GM21619 (cell line): ENCODE results near the gene UQCR10.
"Not testable (repeated sequence)": the region's sequence is repeated elsewhere in the genome, so short reads cannot be mapped to it uniquely, and the experiment has no call there.

Experiments
- ATAC-seq: cut with Tn5 transposase; IDR thresholded peaks from one replicate; pipeline ENCODE4 v1.9.1; 2021; ENCODE audit not compliant: unreplicated experiment

Gene UQCR10

GRCh38 chr22:29737251-29738117 is 29.7 kb upstream of the UQCR10 start:
- ATAC-seq = no peak

DNA sequence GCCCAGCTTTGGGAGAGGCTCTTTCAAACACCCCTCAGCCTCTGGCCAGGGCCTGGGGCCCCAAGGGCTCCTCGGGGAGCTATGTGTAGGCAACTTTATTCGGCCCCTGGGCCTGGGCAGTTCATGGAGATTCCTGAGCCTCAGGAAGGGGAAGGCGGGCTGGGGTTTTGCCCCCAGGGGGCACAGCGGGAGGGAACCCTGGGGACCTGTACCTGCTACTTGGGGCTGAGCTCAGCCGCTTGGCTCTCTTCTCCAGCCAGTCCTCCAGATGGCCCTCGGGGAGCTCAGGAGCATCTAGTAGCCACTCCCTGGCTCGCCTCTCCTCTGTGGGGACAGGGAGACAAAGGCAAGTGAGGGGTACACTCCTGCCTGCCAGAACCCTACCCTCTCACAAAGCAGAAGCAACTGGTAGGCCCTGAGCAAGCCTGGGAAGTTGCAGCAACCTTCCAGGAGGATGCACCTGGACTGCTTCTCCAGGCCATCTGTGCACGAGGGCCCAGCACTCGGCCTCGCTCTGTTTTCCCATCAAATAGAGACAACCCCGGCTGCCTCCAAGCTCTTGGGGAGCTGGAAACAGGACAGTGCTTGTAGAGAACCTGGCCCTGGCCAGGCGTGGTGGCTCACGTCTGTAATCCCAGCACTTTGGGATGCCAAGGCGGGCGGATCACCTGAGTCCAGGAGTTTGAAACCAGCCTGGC is 28.9 kb upstream of the UQCR10 start:
- no peak for ATAC-seq

GRCh38 chr22:29739346-29739875 is 27.8 kb upstream of the UQCR10 start:
- ATAC-seq = no peak

DNA sequence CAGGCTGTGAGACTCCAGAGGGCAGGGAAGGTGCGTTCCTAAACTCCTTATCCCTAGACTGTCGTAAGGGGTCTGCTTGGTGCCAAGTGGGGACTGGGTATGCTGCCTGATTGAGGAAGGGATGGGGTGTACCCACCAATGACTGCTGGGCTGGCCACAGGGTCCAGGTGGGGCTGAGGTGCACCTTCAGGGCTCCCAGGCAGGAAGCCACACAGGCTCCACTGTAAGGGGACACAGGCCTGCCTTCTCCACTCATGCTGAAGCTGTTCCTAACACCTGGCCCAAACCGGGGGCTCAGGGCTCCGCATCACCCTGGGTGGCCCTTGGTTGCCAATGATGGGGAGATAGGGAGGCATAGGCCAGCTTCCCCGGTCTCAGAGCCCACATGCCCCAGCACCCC is 27.0 kb upstream of the UQCR10 start:
- no peak for ATAC-seq

DNA sequence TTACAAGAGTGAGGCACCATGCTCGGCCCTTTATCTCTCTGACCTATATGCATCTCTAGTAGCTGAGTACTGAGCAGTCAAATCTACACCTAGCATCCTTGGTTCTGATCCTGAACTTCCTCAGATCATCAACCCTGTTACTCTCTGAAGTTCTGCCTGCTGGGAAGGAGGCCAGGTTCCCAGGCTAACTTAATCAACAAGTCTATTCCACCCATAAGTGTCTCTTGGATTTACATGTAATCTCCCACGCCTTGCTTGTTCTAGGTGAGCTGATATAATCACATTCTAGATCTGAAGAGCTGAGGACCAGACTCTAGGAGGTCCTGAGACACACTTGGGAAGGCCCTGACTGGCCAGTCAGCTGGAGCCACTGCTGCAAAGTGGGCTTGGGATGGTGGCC is 25.2 kb upstream of the UQCR10 start:
- no peak for ATAC-seq

- ATAC-seq = no peak
These were observed 24.8 kb upstream of the UQCR10 start for GRCh38 chr22:29742326-29742725.

DNA sequence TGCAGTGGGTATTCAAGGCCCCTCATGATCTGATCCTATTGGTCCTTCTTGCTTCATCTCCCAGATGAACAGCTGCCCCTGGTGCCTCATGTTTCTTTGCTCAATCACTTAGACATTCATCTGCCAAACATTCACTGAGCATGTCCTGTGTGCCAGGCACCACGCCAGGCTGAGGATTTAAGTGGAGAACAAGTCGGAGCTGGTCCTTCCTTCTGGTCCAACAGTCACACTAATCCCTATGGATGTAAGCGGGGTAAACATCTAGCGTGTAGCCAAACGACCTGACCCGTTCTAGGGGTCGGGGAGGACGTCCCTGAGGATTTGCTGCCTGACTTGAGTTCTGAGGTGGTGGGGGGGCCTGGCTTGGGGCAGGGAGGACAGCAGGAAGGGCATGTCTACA is 22.3 kb upstream of the UQCR10 start:
- ATAC-seq = no peak

- no peak for ATAC-seq
These were observed 19.3 kb upstream of the UQCR10 start for GRCh38 chr22:29747832-29748231.

DNA sequence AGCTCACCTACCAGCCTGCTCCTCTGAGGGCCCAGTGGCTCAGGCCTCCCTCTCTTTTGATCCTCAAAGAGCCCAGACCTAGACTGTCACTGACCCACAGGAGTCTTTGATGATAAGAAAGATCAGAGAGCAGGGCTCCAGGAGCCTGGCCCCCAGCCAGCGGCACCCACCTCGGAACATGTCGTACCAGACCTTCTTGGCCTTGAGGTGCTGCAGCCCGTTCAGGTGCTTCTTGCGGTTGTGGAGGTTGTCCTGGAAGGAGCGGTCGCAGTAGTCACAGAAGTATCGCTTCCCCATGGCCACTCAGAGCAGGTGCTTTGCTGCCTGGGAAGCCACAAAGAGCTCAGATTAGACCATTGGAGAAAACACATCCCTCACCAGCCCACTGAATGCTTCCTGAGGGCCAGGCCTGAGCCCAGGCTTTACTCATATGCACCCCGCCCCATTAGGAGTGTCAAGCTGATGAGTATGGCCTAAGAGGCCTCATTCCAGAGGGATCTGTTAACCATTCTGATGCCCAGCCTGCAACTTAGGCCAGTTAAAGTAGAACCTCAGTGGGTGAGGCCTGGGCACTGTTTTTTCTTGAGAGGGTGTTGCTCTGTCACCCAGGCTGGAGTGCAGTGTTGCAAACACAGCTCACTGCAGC is 18.8 kb upstream of the UQCR10 start:
- no peak for ATAC-seq

DNA sequence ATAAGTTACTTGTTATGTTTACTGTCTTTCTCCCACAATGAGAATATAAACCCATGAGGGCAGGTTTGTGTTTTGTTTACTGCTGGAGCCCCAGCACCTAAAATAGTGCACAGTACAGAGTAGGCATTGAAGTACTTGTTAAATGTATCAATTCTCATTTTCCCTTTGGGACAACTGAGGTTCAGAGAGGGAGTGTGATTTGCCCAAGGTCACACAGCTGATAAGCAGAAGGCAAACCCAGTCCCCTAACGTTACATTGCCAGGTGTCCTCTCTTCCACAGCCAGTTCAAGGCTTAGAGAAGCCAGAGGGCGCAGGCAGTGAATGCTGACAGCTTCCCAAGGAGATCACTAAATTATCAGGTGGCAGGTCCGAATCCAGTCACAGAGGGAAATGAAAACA is 17.1 kb upstream of the UQCR10 start:
- ATAC-seq = no peak

- no peak for ATAC-seq
These were observed 16.3 kb upstream of the UQCR10 start for GRCh38 chr22:29750559-29751538.

GRCh38 chr22:29751669-29752068 is 15.5 kb upstream of the UQCR10 start:
- ATAC-seq = no peak

GRCh38 chr22:29753808-29754657 is 13.1 kb upstream of the UQCR10 start:
- no peak for ATAC-seq

DNA sequence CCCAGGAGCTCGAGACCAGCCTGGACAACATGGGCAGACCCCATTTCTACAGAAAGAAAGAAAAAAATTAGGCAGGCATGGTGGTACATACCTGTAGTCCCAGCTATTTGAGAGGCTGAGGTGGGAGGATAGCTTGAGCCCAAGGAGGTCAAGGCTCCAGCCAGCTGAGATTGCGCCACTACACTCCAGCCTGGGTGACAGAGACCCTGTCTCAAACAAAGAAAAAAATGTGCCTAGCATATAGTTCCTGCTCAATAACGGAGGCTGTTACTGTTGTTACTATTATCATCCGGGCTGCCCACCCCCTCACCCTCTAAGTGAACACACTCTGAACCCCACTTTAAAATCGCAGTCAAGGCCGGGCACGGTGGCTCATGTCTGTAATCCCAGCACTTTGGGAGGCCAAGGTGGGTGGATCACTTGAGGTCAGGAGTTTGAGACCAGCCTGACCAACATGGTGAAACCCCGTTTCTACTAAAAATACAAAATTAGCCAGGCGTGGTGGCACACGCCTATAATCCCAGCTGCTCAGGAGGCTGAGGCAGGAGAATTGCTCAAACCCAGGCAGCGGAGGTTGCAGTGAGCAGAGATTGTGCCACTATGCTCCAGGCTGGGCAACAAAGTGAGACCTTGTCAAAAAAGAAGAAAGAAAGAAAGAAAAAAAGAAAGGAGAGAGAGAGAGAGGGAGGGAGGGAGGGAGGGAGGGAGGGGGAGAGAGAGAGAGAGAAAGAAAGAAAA is 12.3 kb upstream of the UQCR10 start:
- not testable (repeated sequence) for ATAC-seq

GRCh38 chr22:29755889-29756288 is 11.3 kb upstream of the UQCR10 start:
- no peak for ATAC-seq

DNA sequence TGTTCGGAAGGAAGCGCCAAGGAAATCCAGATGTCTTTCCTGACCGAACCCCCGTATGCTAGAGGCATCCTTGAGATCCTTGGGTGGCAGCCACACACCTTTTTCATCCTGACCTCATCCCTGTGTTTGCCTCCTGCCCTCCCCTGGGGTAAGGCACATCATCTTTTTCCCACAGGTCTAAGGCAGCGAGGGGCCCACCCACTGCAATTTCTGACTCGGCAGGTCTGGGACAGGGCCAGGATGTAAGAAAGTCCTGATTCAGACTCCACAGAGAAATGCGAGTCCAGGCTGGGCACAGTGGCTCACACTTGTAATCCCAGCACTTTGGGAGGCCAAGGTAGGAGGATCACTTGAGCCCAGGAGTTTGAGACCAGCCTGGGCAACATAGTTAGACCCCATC is 10.8 kb upstream of the UQCR10 start:
- no peak for ATAC-seq

GRCh38 chr22:29757096-29757495 is 10.1 kb upstream of the UQCR10 start:
- ATAC-seq = no peak

GRCh38 chr22:29758068-29758622 is 9.0 kb upstream of the UQCR10 start:
- no peak for ATAC-seq

GRCh38 chr22:29758959-29759358 is 8.2 kb upstream of the UQCR10 start:
- no peak for ATAC-seq
